NCI-H1105 treated with DMSO at 0.1 percent for 48 hours (cell line): Measurements from ENCODE around the gene JPH4.
A peak's percentile ranks its signal among the peaks of the same experiment; 100 is the strongest.

Experiments
- DNase-seq: peaks from one replicate; lab custom pipeline; 2025; lab: John Stamatoyannopoulos, UW

JPH4 gene

GRCh38 chr14:23579739-23580138 lies 1.1 kb upstream of the JPH4 start:
- no peak for DNase-seq

GRCh38 chr14:23579311-23579630 lies 681 bp upstream of the JPH4 start:
- DNase-seq: no peak

GRCh38 chr14:23577710-23578392 lies 739 bp downstream of the JPH4 start:
- DNase-seq: no peak

- DNase-seq: no peak
Measured at GRCh38 chr14:23577004-23577681, 1.4 kb downstream of the JPH4 start.

GRCh38 chr14:23573384-23574015 lies 5.1 kb downstream of the JPH4 start:
- DNase-seq: peak; percentile 83

GRCh38 chr14:23572836-23573235 lies 5.8 kb downstream of the JPH4 start:
- no peak for DNase-seq

- no peak for DNase-seq
Measured at GRCh38 chr14:23572524-23572828, 6.1 kb downstream of the JPH4 start.

GRCh38 chr14:23571701-23572523 lies 6.7 kb downstream of the JPH4 start:
- DNase-seq: no peak

GRCh38 chr14:23570806-23571483 lies 7.6 kb downstream of the JPH4 start:
- no peak for DNase-seq

GRCh38 chr14:23569443-23570151 lies 9.0 kb downstream of the JPH4 start:
- DNase-seq: no peak

GRCh38 chr14:23568600-23569331 lies 9.8 kb downstream of the JPH4 start:
- no peak for DNase-seq

- no peak for DNase-seq
Measured at GRCh38 chr14:23568021-23568599, 10.5 kb downstream of the JPH4 start.

GRCh38 chr14:23567186-23568020 lies 11.2 kb downstream of the JPH4 start, which contains the start of gene AP1G2:
AP1G2 (minus strand) TSS chr14:23567791; CDS start chr14:23567314, 477 bp downstream.
- peak; percentile 90 for DNase-seq

- no peak for DNase-seq
Measured at GRCh38 chr14:23566778-23567185, 11.8 kb downstream of the JPH4 start.

- DNase-seq: no peak
Measured at GRCh38 chr14:23566112-23566777, 12.3 kb downstream of the JPH4 start.

- no peak for DNase-seq
Measured at GRCh38 chr14:23565626-23566025, 13.0 kb downstream of the JPH4 start.

GRCh38 chr14:23564876-23565275 lies 13.7 kb downstream of the JPH4 start:
- DNase-seq: no peak

- no peak for DNase-seq
Measured at GRCh38 chr14:23564181-23564812, 14.3 kb downstream of the JPH4 start.
